H1 (cell line): ENCODE measurements around the gene TMCC3. TPM values are rescaled to one million over a fixed set of nuclear protein-coding genes. Genes with fewer than 3 reads are reported as not detected.

Experiments
- CTCF ChIA-PET: fragments of 300-600 bp; sonication (Branson Sonifier 250); formaldehyde crosslinking; loops from one replicate; lab custom pipeline; 2021; ENCODE audit not compliant: partially characterized antibody; lab: Charles Lee
- POLR2A ChIA-PET: fragments of 300-600 bp; sonication (Branson Sonifier 250); formaldehyde crosslinking; loops from one replicate; lab custom pipeline; 2021; ENCODE audit warnings: inconsistent platforms; ENCODE audit not compliant: partially characterized antibody; lab: Charles Lee
- DNase-seq, 2 experiments: peaks; one replicate each; pipeline versions ENCODE4 v3.0.0 to v3.0.0-alpha.2; 2010 to 2022; ENCODE audit warnings: low spot score in 2 of 2, low read depth in 1 of 2, mixed read lengths in 1 of 2
- FAIRE-seq: peaks from 2 replicates; lab custom pipeline; 2011; peaks lifted over from hg19 to GRCh38; lab: Jason Lieb, UNC
- H2AFZ ChIP-seq: 2 replicates; pipeline ENCODE4 v1.8.1; 2012; ENCODE audit warnings: low read length, inconsistent platforms
- H2AK5ac ChIP-seq: 2 replicates; pipeline ENCODE4 v1.6.1; 2013; ENCODE audit warnings: low read depth, low read length
- H2BK120ac ChIP-seq: replicated peaks from 2 replicates; pipeline ENCODE3; 2013; ENCODE audit warnings: low read depth, low read length, inconsistent platforms
- H2BK12ac ChIP-seq: 2 replicates; pipeline ENCODE4 v1.6.1; 2013; ENCODE audit warnings: low read depth, low read length
- H2BK15ac ChIP-seq: 2 replicates; pipeline ENCODE4 v1.6.1; 2013; ENCODE audit warnings: low read length
- H2BK20ac ChIP-seq: 2 replicates; pipeline ENCODE4 v1.6.1; 2013; ENCODE audit warnings: low read length
- H2BK5ac ChIP-seq: 2 replicates; pipeline ENCODE4 v1.6.1; 2013; ENCODE audit warnings: low read depth, low read length
- H3K14ac ChIP-seq: 2 replicates; pipeline ENCODE4 v1.6.1; 2013; ENCODE audit warnings: inconsistent platforms; ENCODE audit not compliant: insufficient read length
- H3K18ac ChIP-seq: 2 replicates; pipeline ENCODE4 v1.6.1; 2013; ENCODE audit warnings: low read length; ENCODE audit errors: extremely low read depth
- H3K23ac ChIP-seq: 2 replicates; pipeline ENCODE4 v1.6.1; 2013; ENCODE audit warnings: inconsistent platforms; ENCODE audit not compliant: insufficient read length
- H3K23me2 ChIP-seq: 2 replicates; pipeline ENCODE4 v1.6.1; 2013; ENCODE audit warnings: low read depth, low read length
- H3K27ac ChIP-seq: 2 replicates; pipeline ENCODE4 v1.6.1; 2011; ENCODE audit warnings: low read depth, low read length, inconsistent platforms
- H3K27me3 ChIP-seq, 4 experiments: replicated peaks in 1 of 4; 1 replicate in 1 of 4; 2 replicates in 3 of 4; pipeline versions ENCODE4 v1.6.1 to v1.8.1; 2011 to 2013; ENCODE audit warnings: low read length in 3 of 4, mild to moderate bottlenecking in 3 of 4, inconsistent platforms in 2 of 4, mixed read lengths in 2 of 4, moderate library complexity in 1 of 4; ENCODE audit not compliant: control insufficient read depth in 3 of 4, insufficient read depth in 3 of 4; ENCODE audit errors: extremely low read depth in 1 of 4
- H3K36me3 ChIP-seq, 4 experiments: 2 replicates each; pipeline versions ENCODE4 v1.6.1 to v1.8.1; 2011 to 2013; ENCODE audit warnings: mild to moderate bottlenecking in 4 of 4, low read length in 3 of 4, moderate library complexity in 2 of 4, control low read depth in 1 of 4, inconsistent platforms in 1 of 4; ENCODE audit not compliant: insufficient read depth in 4 of 4, control insufficient read depth in 2 of 4
- H3K4ac ChIP-seq: replicated peaks from 2 replicates; pipeline ENCODE3; 2013; ENCODE audit warnings: low read length, low read depth, mixed read lengths, inconsistent platforms; ENCODE audit not compliant: insufficient read length
- H3K4me1 ChIP-seq, 4 experiments: replicated peaks in 1 of 4; 1 replicate in 1 of 4; 2 replicates in 3 of 4; pipeline versions ENCODE4 v1.6.1 to v1.8.1; 2011 to 2013; ENCODE audit warnings: low read length in 3 of 4, inconsistent platforms in 2 of 4, mixed read lengths in 1 of 4; ENCODE audit not compliant: insufficient read depth in 4 of 4, control insufficient read depth in 3 of 4
- H3K4me2 ChIP-seq, 2 experiments: 2 replicates each; pipeline versions ENCODE4 v1.6.1 to v1.8.1; 2011 to 2013; ENCODE audit warnings: low read depth in 2 of 2, low read length in 2 of 2, control low read depth in 1 of 2, inconsistent platforms in 1 of 2, mild to moderate bottlenecking in 1 of 2; ENCODE audit not compliant: insufficient read depth in 1 of 2
- H3K4me3 ChIP-seq, 4 experiments: fragments of 200-600, 300-600 bp in 1 of 4; sonication (generic), shearing (Covaris generic), sonication (Bioruptor Twin) in 1 of 4; 2 replicates each; pipeline versions ENCODE4 v1.5.1 to v1.8.1; 2011 to 2016; ENCODE audit warnings: low read length in 4 of 4, low read depth in 3 of 4, control low read depth in 2 of 4, inconsistent platforms in 2 of 4, mild to moderate bottlenecking in 2 of 4, mixed read lengths in 1 of 4, moderate library complexity in 1 of 4; ENCODE audit not compliant: insufficient read depth in 2 of 4; ENCODE audit errors: extremely low read depth in 1 of 4
- H3K56ac ChIP-seq: replicated peaks from 2 replicates; pipeline ENCODE3; 2013; ENCODE audit warnings: low read depth, mild to moderate bottlenecking, mixed read lengths, low read length, inconsistent platforms; ENCODE audit not compliant: insufficient read length
- H3K79me1 ChIP-seq: 2 replicates; pipeline ENCODE4 v1.6.1; 2013; ENCODE audit warnings: low read depth, low read length, control low read depth
- H3K79me2 ChIP-seq, 2 experiments: 2 replicates each; pipeline versions ENCODE4 v1.6.1 to v1.8.1; 2012 to 2013; ENCODE audit warnings: low read length in 2 of 2, mild to moderate bottlenecking in 2 of 2, inconsistent platforms in 1 of 2; ENCODE audit not compliant: insufficient read depth in 2 of 2, control insufficient read depth in 1 of 2
- H3K9ac ChIP-seq, 4 experiments: replicated peaks in 1 of 4; 1 replicate in 1 of 4; 2 replicates in 3 of 4; pipeline versions ENCODE4 v1.6.1 to v1.8.1; 2011 to 2013; ENCODE audit warnings: low read depth in 3 of 4, low read length in 3 of 4, control low read depth in 2 of 4, mild to moderate bottlenecking in 2 of 4, moderate library complexity in 2 of 4, inconsistent platforms in 1 of 4; ENCODE audit errors: extremely low read depth in 1 of 4
- H3K9me3 ChIP-seq, 2 experiments: 2 replicates each; pipeline versions ENCODE4 v1.6.1 to v1.8.1; 2012 to 2013; ENCODE audit warnings: mild to moderate bottlenecking in 2 of 2, moderate library complexity in 2 of 2, control low read depth in 1 of 2, inconsistent platforms in 1 of 2, low read depth in 1 of 2, low read length in 1 of 2, mixed read lengths in 1 of 2; ENCODE audit not compliant: insufficient read depth in 2 of 2
- H4K20me1 ChIP-seq, 2 experiments: replicated peaks in 1 of 2; 2 replicates each; pipeline versions ENCODE3 to v1.8.1; 2011 to 2013; ENCODE audit warnings: inconsistent platforms in 2 of 2, low read length in 2 of 2, mild to moderate bottlenecking in 1 of 2; ENCODE audit not compliant: insufficient read depth in 2 of 2, control insufficient read depth in 1 of 2
- H4K5ac ChIP-seq: 2 replicates; pipeline ENCODE4 v1.6.1; 2013; ENCODE audit warnings: low read length, low read depth, mixed read lengths, inconsistent platforms; ENCODE audit not compliant: insufficient read length
- H4K8ac ChIP-seq: 2 replicates; pipeline ENCODE4 v1.8.0; 2013; ENCODE audit warnings: mild to moderate bottlenecking, moderate library complexity, low read length, inconsistent platforms; ENCODE audit not compliant: insufficient read depth; ENCODE audit errors: extremely low read depth
- H4K91ac ChIP-seq: replicated peaks from 2 replicates; pipeline ENCODE3; 2013; ENCODE audit warnings: low read length, mixed read lengths, inconsistent platforms; ENCODE audit not compliant: insufficient read length
- MAX ChIP-seq: IDR thresholded peaks from 2 replicates; pipeline ENCODE4 v1.6.1; 2012; ENCODE audit warnings: inconsistent platforms
- TAF7 ChIP-seq: optimal IDR thresholded peaks from 2 replicates; pipeline ENCODE3; 2011; ENCODE audit warnings: low read depth, mild to moderate bottlenecking, inconsistent platforms, low read length, moderate library complexity, borderline replicate concordance
- ZNF274 ChIP-seq: IDR thresholded peaks from 2 replicates; pipeline ENCODE4 v1.7.0; 2012; ENCODE audit warnings: low read length, borderline replicate concordance; ENCODE audit errors: extremely low read depth
- WGBS, 2 experiments: shearing (Covaris generic) in 1 of 2; methylation state at CpG; one replicate each; pipeline versions ENCODE4 v1.1.6 to v1.1.7; 2013 to 2015; ENCODE audit warnings: low lambda C conversion rate in 2 of 2, mixed read lengths in 2 of 2, inconsistent platforms in 1 of 2, low coverage in 1 of 2, missing lambda C conversion rate in 1 of 2; ENCODE audit not compliant: insufficient replicate concordance in 2 of 2, insufficient coverage in 1 of 2, insufficient read length in 1 of 2; ENCODE audit errors: extremely low coverage in 1 of 2, missing lambda C conversion rate in 1 of 2; 5-methylcytosine and 5-hydroxymethylcytosine counted together
- polyA plus RNA-seq, 7 experiments: library from polyadenylated mRNA; depleted of rRNA in 3 of 7; stranded (reverse) in 5 of 7; unstranded in 2 of 7; fragments of >200 nt in 5 of 7; fragments of 200-250 nt in 2 of 7; gene quantifications; 1 replicate in 5 of 7; 2 replicates in 1 of 7; 4 replicates in 1 of 7; pipeline versions ENCODE4 v1.2.1 to v1.2.3, GENCODE V29; 2011 to 2013; ENCODE audit warnings: missing spikeins in 2 of 7, mixed read lengths in 2 of 7
- total RNA-seq: library from RNA; stranded (reverse); fragmentation: NEBNext Ultra II Directional; extraction: Animal tissue kit (Norgen Biotek cat#: 25700); gene quantifications from 2 replicates; pipeline ENCODE4 v1.2.1, GENCODE V29; 2021

TMCC3 gene
- total and polyA plus RNA-seq, 2 of the 8 experiments (the other 6 are each of a cell fraction or from before 2014, with no cell fraction given): 1.7 to 4.1 TPM

GRCh38 chr12:94604366-94604698 is 46.0 kb downstream of the TMCC3 start:
- no peak overlapping the region for H3K4ac ChIP-seq
- no peak overlapping the region for H3K18ac ChIP-seq
- H4K20me1 ChIP-seq: no peaks in the 10 kb centered on the region
- TF ChIP-seq TAF7 (no peak), ZNF274 (no peak), MAX (no peak)
- no peak overlapping the region for H2AFZ ChIP-seq
- H3K23ac ChIP-seq: no peak overlapping the region
- no peak overlapping the region for H3K27ac ChIP-seq
- H3K79me2 ChIP-seq: no peaks in the 10 kb centered on the region
- no peak overlapping the region for H4K91ac ChIP-seq
- no peak overlapping the region for H2AK5ac ChIP-seq
- H2BK5ac ChIP-seq: no peak overlapping the region
- H2BK120ac ChIP-seq: no peak overlapping the region
- H4K5ac ChIP-seq: no peak overlapping the region
- H3K4me2 ChIP-seq: no peak overlapping the region
- no peaks in the 10 kb centered on the region; a peak in 1 of 8 replicates for H3K36me3 ChIP-seq
- no peak overlapping the region for H3K56ac ChIP-seq
- H3K4me1 ChIP-seq: no peaks in the 10 kb centered on the region
- H3K9ac ChIP-seq: no peak overlapping the region
- no peaks in the 10 kb centered on the region for H3K27me3 ChIP-seq
- 88% methylated on average over 3 of the region's 3 CpGs; no CpG with 5 or more reads in 1 of the 2 experiments for WGBS, 2 experiments
- no peak overlapping the region for H3K4me3 ChIP-seq
- FAIRE-seq (no peak), DNase-seq (no peak)
- no peak overlapping the region for H3K14ac ChIP-seq
- H4K8ac ChIP-seq: no peak overlapping the region
- ChIA-PET POLR2A (no interaction called here), CTCF (interaction anchor here (0.6 to 1.8 kb wide), 15 partner anchors 9 to 364 kb away, joined by 3 to 7 read pairs (median 4); no protein-coding TSS in a partner anchor)
- no peak overlapping the region for H2BK12ac ChIP-seq
- H2BK15ac ChIP-seq: no peak overlapping the region
- H2BK20ac ChIP-seq: no peak overlapping the region
- H3K9me3 ChIP-seq: no peaks in the 10 kb centered on the region; a peak in 1 of 4 replicates
- no peaks in the 10 kb centered on the region for H3K23me2 ChIP-seq
- H3K79me1 ChIP-seq: no peaks in the 10 kb centered on the region
